HG03442 (cell line): ENCODE measurements around the gene RNF103.
"Not testable (repeated sequence)": the region's sequence is repeated elsewhere in the genome, so short reads cannot be mapped to it uniquely, and the experiment has no call there.

Experiments used
- ATAC-seq: cut with Tn5 transposase; IDR thresholded peaks from one replicate; pipeline ENCODE4 v1.9.1; 2021; ENCODE audit warnings: mild to moderate bottlenecking, moderate library complexity; ENCODE audit not compliant: unreplicated experiment

Gene RNF103

DNA sequence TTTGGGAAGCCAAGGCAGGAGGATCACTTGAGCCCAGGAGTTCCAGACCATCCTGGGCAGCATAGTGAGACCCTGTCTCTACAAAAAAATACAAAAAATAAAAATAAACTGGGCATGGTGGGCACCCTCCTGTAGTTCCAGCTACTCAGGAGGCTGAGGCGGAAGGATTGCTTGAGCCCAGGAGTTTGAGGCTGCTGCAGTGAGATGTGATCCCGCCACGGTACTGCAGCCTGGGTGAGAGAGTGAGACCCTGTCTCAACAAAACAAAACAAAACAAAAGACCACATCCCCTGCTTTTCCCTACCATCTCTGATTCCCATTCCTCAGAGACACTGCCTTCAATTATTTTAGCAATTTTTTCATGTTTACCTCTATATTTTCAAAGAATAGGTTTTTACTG, 3.9 kb upstream of the RNF103 start:
- no peak for ATAC-seq

DNA sequence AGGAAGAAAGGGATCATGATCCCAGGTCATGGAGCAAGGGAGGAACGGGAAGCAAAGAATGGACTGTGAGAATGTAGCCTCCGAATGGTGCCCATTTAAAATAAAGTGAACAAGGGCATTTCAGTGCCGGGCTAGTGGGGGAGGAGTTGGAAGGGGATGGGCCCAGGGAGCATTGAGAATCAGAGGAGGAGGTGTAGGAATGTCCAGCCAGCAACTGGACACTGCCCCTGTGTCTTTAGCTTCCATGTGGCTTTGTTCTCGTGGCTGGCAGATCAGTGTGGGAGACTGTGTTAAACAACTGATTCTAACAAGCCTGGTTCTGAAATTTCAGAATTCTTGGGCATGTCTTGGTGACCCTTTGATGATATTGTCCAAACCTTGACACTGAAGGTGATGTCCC, 1.4 kb upstream of the RNF103 start:
- no peak for ATAC-seq

DNA sequence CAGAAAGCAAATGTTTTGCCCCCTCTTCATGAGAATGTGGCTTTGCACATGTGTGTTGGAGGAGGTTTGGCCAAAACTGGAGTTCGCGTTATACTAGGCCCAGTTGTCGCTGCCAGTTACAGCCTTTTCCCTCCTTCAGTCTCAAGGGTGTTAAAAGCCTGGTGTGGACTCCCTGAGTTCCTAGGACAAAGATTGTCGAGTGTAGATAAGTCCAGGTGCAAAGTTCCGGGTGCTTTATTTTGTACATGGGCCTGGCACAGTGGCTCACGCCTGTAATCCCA, 542 bp upstream of the RNF103 start:
- ATAC-seq = no peak

DNA sequence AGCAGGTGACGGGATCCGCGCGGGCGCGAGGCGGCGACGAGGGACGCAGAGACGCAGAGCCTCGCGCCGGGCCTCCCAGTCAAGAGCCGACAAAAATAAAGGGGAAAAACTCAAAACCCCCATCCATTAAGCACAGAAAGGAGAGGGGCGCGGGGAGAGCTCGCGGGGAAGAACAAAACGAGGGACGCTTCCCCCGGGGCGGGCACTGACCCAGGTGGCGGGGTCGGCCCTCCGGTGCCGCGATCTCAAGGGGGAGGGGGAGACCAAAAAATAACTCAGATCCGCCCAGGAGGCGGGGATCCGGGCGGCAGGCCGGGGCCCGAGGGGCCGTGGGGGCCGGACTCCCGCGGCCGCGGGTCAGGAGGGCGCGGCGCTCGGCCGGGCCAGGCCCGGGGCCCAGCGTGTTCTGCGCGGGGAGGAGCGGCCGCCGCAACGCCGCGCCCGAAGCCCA, 597 bp downstream of the RNF103 start:
- peak; percentile 35 for ATAC-seq

GRCh38 chr2:86622519-86623042, 1.1 kb downstream of the RNF103 start:
- no peak for ATAC-seq

- no peak for ATAC-seq
These were observed 2.3 kb downstream of the RNF103 start for GRCh38 chr2:86621280-86621943.

DNA sequence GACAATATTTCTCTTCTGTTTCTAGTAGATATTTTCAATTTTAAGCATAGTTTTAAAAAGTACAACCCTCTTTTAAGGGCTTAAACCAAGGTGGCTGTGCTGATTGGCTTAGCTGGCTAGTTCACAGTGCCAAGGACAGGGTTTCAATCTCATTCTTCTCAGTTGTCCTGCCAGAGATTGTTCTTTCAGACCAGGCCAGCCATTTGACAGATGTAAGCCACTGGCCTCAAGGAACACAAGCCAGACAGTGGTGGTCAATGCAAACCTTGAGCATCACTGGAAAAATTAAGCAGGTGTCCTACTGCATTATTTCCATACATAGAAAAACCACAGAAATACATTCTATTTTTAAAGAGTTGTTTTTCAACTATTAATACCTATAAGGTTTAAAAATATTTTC, 5.9 kb downstream of the RNF103 start:
- no peak for ATAC-seq

DNA sequence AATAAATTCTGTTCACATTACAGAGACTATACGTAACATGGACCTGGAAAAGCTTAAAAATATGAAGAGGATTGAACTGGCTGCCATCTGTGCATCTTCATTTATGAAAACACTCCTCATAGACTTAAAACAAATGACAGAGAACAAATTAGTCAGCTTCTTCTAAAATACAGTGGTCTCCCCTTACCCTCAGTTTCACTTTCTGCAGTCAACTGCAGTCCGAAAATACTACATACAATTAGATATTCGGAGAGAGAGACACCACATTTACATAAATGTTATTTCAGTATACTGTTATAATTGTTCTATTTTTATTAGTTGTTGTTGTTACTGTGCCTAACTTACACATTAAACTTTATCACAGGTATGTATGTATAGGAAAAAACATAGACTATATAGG, 6.5 kb downstream of the RNF103 start:
- ATAC-seq = peak; percentile 58

DNA sequence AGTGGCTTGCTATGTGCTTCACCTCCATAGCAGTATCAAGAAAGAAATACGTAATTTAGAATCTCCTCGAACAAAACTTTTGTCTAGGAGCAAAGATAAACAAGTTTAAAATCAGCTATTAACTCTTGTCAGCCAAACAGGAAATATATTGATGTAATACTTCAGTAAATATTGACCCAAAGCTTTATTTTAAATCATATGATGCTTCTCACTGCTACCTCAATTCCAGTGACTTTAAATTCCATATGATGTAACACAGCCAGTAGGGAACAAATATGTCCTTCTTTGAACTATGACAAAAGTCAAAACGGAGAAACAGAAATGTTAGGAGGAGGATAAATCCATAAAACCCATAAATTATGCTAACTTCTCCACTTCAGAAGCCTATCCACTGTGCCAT, 7.2 kb downstream of the RNF103 start:
- ATAC-seq = no peak

DNA sequence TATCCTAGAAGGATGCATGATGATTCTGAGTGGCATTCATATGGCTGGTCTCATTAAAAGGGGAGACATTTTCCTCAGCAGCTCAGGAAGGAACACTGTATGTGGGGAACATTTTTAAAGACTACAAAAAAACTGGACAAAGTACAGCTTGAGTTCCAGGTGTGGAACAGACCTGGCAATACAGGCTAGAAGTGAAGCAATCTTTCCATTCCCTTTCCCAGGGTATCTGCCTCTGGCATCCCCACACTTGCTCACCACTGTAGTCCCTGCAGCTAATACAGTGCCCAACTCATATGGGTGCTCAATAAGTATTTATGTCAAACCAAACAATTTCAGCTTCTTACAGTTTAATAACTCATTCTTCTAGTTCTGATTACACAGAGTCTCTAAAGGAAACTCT, 8.1 kb downstream of the RNF103 start:
- ATAC-seq = no peak

GRCh38 chr2:86613515-86613914, 10.2 kb downstream of the RNF103 start:
- no peak for ATAC-seq

DNA sequence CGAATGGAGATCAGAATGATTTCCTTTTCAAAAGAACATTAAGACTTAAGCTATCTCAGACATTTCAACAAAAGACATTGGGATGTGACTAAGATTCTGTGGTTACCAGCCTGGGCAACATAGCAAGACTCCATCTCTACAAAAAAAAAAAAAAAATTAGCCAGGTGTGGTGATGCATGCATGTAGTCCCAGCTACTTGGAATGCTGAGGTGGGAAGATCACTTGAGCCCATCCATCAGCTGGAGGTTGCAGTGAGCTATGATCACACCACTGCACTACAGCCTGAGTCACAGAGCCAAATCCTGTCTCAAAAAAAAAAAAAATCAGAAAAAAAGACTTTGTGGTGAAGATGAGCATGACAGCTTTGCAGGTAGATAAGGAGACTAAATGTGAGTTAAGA, 12.8 kb downstream of the RNF103 start:
- ATAC-seq = no peak

DNA sequence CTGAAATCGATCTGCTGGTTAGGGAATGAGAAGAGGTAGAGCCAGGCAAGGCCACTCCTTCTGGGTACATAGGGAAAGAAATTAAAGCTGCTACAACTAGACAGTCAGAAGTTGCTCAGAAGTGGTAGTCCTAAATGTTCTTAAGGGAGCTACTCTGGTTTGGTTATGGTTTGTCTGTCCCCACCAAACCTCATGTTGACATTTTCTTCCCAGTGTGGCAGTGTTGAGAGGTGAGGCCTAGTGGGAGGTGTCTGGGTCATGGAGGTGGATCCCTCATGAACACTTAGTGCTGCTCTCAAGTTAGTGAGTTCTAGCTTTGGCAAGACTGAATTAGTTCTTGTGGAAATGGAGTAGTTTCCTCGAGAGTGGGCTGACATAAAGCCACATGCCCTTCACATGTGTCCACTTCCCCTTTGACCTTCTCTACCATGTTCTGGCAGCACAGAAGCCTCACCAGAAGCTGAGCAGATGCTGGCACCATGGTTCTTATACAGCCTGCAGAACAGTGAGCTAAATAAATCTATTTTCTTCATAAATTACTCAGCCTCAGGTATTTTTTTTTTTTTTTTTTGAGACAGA, 14.7 kb downstream of the RNF103 start:
- no peak for ATAC-seq

DNA sequence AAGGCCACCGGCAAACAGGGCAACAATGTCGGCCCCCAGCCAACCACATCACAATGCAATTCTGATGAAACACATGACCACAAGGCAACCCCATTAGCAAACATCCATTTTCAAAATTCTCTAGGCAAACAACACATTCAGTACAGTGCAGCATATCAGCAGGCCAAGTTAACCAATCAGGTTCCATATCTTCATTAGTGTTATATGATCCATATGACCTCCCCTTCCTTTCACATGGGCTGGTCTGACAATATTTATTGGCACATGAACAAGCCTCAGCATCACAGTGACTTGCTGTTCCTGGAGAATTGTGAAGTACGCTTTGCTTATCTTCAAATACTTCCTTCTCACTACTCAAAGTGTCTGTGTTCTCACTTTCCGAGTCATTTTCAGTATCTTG, 19.8 kb downstream of the RNF103 start:
- no peak for ATAC-seq

DNA sequence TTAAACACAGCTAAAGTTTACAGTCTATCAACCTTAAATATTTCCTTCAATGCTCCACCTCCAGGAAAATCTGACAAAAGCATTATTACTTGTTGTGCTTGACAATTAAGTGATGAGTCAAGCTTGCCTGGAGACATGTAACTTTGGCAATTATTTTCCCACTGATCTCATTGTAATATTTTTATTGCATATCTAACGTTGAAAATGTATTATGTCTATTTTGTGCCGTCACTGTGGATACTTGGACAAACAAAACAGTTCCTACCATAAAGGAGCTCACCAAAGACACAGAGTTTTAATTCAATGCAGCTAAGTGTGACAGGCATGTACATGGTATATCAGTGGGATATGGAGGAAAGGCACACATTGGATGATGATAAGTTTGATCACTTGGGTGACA, 24.7 kb downstream of the RNF103 start:
- no peak for ATAC-seq

- ATAC-seq = no peak
These were observed 27.5 kb downstream of the RNF103 start for GRCh38 chr2:86596118-86596517.

- no peak for ATAC-seq
These were observed 30.4 kb downstream of the RNF103 start for GRCh38 chr2:86593266-86593665.

DNA sequence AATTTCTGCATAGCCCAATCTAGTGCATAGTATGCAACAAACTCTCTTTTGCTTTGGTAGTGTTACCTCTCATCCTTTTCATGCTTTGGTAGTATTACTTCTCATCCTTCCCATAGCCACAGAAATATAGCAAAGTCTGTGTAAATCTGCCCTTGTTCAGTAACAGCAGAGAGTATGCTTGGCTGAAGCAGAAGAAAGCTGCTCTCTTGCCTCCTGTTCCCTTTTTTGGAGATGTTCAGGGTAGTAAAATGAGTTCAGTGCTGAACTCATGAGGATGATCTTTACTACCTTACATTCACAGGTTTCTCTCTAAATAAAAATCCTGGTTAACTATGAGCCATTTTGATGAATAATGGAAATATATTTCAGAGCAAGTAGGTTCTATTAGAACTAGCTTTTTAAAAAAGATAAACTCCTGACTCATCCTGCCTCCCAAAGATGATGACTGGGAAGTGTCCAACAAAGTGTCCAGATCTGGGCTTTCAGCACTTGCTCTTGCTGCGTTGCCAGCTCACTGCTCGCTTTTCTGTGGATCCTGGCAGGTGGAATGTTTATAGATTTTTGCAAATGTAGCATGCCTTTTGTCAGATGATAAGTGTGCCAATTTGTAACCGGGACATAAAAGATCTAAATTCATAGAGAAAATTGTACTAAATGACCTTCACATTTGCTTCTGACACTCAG, 31.0 kb downstream of the RNF103 start:
- no peak for ATAC-seq

DNA sequence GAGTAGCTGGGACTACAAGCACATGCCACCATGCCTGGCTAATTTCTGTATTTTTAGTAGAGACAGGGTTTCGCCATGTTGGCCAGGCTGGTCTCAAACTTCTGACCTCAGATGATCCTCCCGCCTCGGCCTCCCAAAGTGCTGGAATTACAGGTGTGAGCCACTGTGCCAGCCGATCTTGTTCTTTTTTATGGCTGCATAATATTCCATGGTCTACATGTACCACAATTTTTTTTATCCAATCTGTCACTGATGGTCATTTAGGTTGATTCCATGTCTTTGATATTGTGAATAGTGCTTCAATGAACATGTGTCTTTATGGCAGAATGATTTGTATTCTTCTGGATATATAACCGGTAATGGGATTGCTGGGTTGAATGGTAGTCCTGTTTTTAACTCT, 34.0 kb downstream of the RNF103 start:
- not testable (repeated sequence) for ATAC-seq

DNA sequence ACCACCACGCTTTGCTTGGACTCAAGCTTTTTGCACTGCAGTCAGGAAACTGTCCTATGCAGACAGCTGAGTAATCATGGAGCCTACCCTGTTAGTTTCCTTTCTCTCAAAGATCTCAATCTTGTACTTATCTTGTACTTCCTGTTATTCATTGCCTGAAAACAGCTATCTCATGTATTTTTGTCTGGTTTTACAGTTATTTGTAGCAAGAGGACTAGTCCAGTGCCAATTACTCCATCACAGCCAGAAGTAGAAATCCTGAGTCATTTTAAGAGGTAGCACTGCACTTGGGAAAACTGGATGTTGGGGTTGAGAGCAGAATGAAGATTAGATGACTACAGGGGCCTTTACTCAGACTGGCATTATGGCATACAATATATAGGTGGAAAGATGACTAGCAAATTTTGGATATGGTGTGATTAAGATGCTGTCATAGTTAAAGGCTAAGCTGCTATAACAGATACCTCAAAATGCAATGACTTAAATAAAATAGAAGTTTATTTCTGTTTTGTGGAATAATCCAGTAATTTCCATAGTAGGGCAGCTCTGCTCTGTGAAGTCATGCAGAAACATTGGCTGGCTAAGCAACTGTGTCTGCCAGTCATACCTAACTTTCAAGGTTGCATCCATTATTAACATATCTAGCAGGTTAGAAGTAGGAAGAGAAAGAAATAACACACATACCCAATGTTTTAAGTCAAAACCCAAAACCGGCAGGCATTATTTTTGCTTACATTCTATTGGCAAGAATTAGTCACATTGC, 39.3 kb downstream of the RNF103 start:
- ATAC-seq = no peak

- ATAC-seq = no peak
These were observed 43.1 kb downstream of the RNF103 start for GRCh38 chr2:86580560-86580959.
